Activated naive CD8-positive, alpha-beta T cell treated with anti-CD3 and anti-CD28 coated beads, Interleukin-2, amount 50 U/mL, for 24 hours (primary cell): ENCODE data around the gene DTNA.
A peak's percentile ranks its signal among the peaks of the same experiment; 100 is the strongest.

Experiments
- ATAC-seq: fragments of 150-1000 bp; cut with Tn5 transposase; one replicate; pipeline ENCODE4 v1.10.0; 2021
- DNase-seq: peaks from one replicate; pipeline ENCODE4 v3.0.0; 2021
- H3K27ac Mint-ChIP-seq: one replicate; pipeline ENCODE4 v1.8.0; 2021; ENCODE audit warnings: mild to moderate bottlenecking, mixed read lengths
- H3K27me3 Mint-ChIP-seq: one replicate; pipeline ENCODE4 v1.8.0; 2021; ENCODE audit warnings: mixed read lengths
- H3K36me3 Mint-ChIP-seq: one replicate; pipeline ENCODE4 v1.8.0; 2021; ENCODE audit warnings: low read depth, mixed read lengths
- H3K4me1 Mint-ChIP-seq: one replicate; pipeline ENCODE4 v1.8.0; 2021; ENCODE audit warnings: mixed read lengths
- H3K4me3 Mint-ChIP-seq: one replicate; pipeline ENCODE4 v1.8.0; 2021; ENCODE audit warnings: mild to moderate bottlenecking, moderate library complexity, mixed read lengths
- H3K9me3 Mint-ChIP-seq: one replicate; pipeline ENCODE4 v1.8.0; 2021; ENCODE audit warnings: mixed read lengths

Gene DTNA

GRCh38 chr18:34857320-34857719, 147.2 kb downstream of the DTNA start:
- no peaks in the 10 kb centered on the region for H3K36me3 Mint-ChIP-seq
- no peak overlapping the region for H3K4me3 Mint-ChIP-seq
- no peak overlapping the region for H3K27ac Mint-ChIP-seq
- DNase-seq = no peak
- peaks cover 23% of the 10 kb centered on the region for H3K4me1 Mint-ChIP-seq
- no peaks in the 10 kb centered on the region for H3K9me3 Mint-ChIP-seq
- peaks cover 7% of the 10 kb centered on the region for H3K27me3 Mint-ChIP-seq
- no peak for ATAC-seq

GRCh38 chr18:34858188-34858587, 148.1 kb downstream of the DTNA start:
- Mint-ChIP-seq H3K4me1 (peaks cover 31% of the 10 kb centered on the region), H3K27ac (no peak overlapping the region), H3K4me3 (no peak overlapping the region), H3K9me3 (no peaks in the 10 kb centered on the region), H3K27me3 (peaks cover 3% of the 10 kb centered on the region), H3K36me3 (no peaks in the 10 kb centered on the region)
- DNase-seq (no peak), ATAC-seq (no peak)

- DNase-seq (no peak), ATAC-seq (no peak)
- Mint-ChIP-seq H3K4me1 (peaks cover 39% of the 10 kb centered on the region), H3K27ac (no peak overlapping the region), H3K36me3 (no peaks in the 10 kb centered on the region), H3K9me3 (no peaks in the 10 kb centered on the region), H3K4me3 (no peak overlapping the region), H3K27me3 (no peaks in the 10 kb centered on the region)
Observed at GRCh38 chr18:34859496-34859895, 149.4 kb downstream of the DTNA start.

- no peaks in the 10 kb centered on the region for H3K27me3 Mint-ChIP-seq
Observed at GRCh38 chr18:34862561-34862960, 152.5 kb downstream of the DTNA start.

GRCh38 chr18:34863702-34864101, 153.6 kb downstream of the DTNA start:
- no peaks in the 10 kb centered on the region for H3K9me3 Mint-ChIP-seq
- no peak overlapping the region for H3K4me3 Mint-ChIP-seq
- DNase-seq (no peak), ATAC-seq (no peak)
- peaks cover 68% of the 10 kb centered on the region for H3K4me1 Mint-ChIP-seq
- peaks cover 2% of the 10 kb centered on the region for H3K27me3 Mint-ChIP-seq
- H3K36me3 Mint-ChIP-seq = no peaks in the 10 kb centered on the region
- no peak overlapping the region for H3K27ac Mint-ChIP-seq

More at GRCh38 chr18:34862561-34862960, 152.5 kb downstream of the DTNA start:
- peaks cover 66% of the 10 kb centered on the region for H3K4me1 Mint-ChIP-seq
- no peak overlapping the region for H3K27ac Mint-ChIP-seq
- H3K36me3 Mint-ChIP-seq = no peaks in the 10 kb centered on the region
- ATAC-seq (no peak), DNase-seq (no peak)
- H3K4me3 Mint-ChIP-seq = no peak overlapping the region
- H3K9me3 Mint-ChIP-seq = no peaks in the 10 kb centered on the region

GRCh38 chr18:34864836-34865497, 154.9 kb downstream of the DTNA start:
- Mint-ChIP-seq H3K27ac (no peak overlapping the region), H3K9me3 (no peaks in the 10 kb centered on the region), H3K27me3 (peaks cover 2% of the 10 kb centered on the region), H3K4me3 (no peak overlapping the region), H3K4me1 (peaks cover 61% of the 10 kb centered on the region), H3K36me3 (no peaks in the 10 kb centered on the region)
- ATAC-seq (no peak), DNase-seq (no peak)

- Mint-ChIP-seq H3K4me3 (peak overlapping the region; percentile 51), H3K27me3 (peaks cover 2% of the 10 kb centered on the region)
- ATAC-seq = peak; percentile 93
Observed at GRCh38 chr18:34866310-34866709, 156.2 kb downstream of the DTNA start.

GRCh38 chr18:34866739-34867138, 156.6 kb downstream of the DTNA start:
- Mint-ChIP-seq H3K27me3 (peaks cover 2% of the 10 kb centered on the region), H3K4me1 (peaks cover 55% of the 10 kb centered on the region), H3K36me3 (no peaks in the 10 kb centered on the region), H3K9me3 (no peaks in the 10 kb centered on the region), H3K4me3 (peak overlapping the region; percentile 51), H3K27ac (peak overlapping the region; percentile 81)
- no peak for DNase-seq
- ATAC-seq = no peak

More at GRCh38 chr18:34866310-34866709, 156.2 kb downstream of the DTNA start:
- Mint-ChIP-seq H3K4me1 (peaks cover 55% of the 10 kb centered on the region), H3K9me3 (no peaks in the 10 kb centered on the region), H3K27ac (peak overlapping the region; percentile 81), H3K36me3 (no peaks in the 10 kb centered on the region)
- DNase-seq = no peak

GRCh38 chr18:34867520-34867919, 157.4 kb downstream of the DTNA start:
- Mint-ChIP-seq H3K9me3 (no peaks in the 10 kb centered on the region), H3K4me3 (no peak overlapping the region), H3K27ac (peak overlapping the region; percentile 81), H3K4me1 (peaks cover 52% of the 10 kb centered on the region), H3K27me3 (peaks cover 2% of the 10 kb centered on the region), H3K36me3 (no peaks in the 10 kb centered on the region)
- DNase-seq (peak; percentile 16), ATAC-seq (no peak)

- peaks cover 4% of the 10 kb centered on the region for H3K27me3 Mint-ChIP-seq
- no peak for DNase-seq
- no peaks in the 10 kb centered on the region for H3K36me3 Mint-ChIP-seq
- H3K4me3 Mint-ChIP-seq = no peak overlapping the region
- no peak overlapping the region for H3K27ac Mint-ChIP-seq
- H3K4me1 Mint-ChIP-seq = peaks cover 26% of the 10 kb centered on the region
- no peaks in the 10 kb centered on the region for H3K9me3 Mint-ChIP-seq
- ATAC-seq = no peak
Observed at GRCh38 chr18:34870555-34871310, 160.6 kb downstream of the DTNA start.

- Mint-ChIP-seq H3K4me3 (no peak overlapping the region), H3K36me3 (no peaks in the 10 kb centered on the region), H3K27ac (no peak overlapping the region), H3K9me3 (no peaks in the 10 kb centered on the region), H3K4me1 (peaks cover 19% of the 10 kb centered on the region), H3K27me3 (peaks cover 4% of the 10 kb centered on the region)
- ATAC-seq = no peak
- DNase-seq = no peak
Observed at GRCh38 chr18:34871435-34871834, 161.3 kb downstream of the DTNA start.

- no peak overlapping the region for H3K27ac Mint-ChIP-seq
- no peak overlapping the region for H3K4me3 Mint-ChIP-seq
- H3K9me3 Mint-ChIP-seq = no peaks in the 10 kb centered on the region
- DNase-seq (no peak), ATAC-seq (no peak)
- peaks cover 4% of the 10 kb centered on the region for H3K27me3 Mint-ChIP-seq
- H3K36me3 Mint-ChIP-seq = no peaks in the 10 kb centered on the region
- H3K4me1 Mint-ChIP-seq = peaks cover 14% of the 10 kb centered on the region
Observed at GRCh38 chr18:34872066-34872465, 162.0 kb downstream of the DTNA start.

- Mint-ChIP-seq H3K27ac (no peak overlapping the region), H3K36me3 (no peaks in the 10 kb centered on the region), H3K4me3 (no peak overlapping the region), H3K9me3 (no peaks in the 10 kb centered on the region), H3K4me1 (peaks cover 9% of the 10 kb centered on the region), H3K27me3 (peaks cover 6% of the 10 kb centered on the region)
- DNase-seq (no peak), ATAC-seq (no peak)
Observed at GRCh38 chr18:34873986-34874580, 164.0 kb downstream of the DTNA start.

GRCh38 chr18:34875150-34875549, 165.1 kb downstream of the DTNA start:
- DNase-seq (no peak), ATAC-seq (no peak)
- peaks cover 9% of the 10 kb centered on the region for H3K4me1 Mint-ChIP-seq
- H3K36me3 Mint-ChIP-seq = no peaks in the 10 kb centered on the region
- no peak overlapping the region for H3K4me3 Mint-ChIP-seq
- H3K27me3 Mint-ChIP-seq = peaks cover 6% of the 10 kb centered on the region
- H3K27ac Mint-ChIP-seq = no peak overlapping the region
- no peaks in the 10 kb centered on the region for H3K9me3 Mint-ChIP-seq

GRCh38 chr18:34880403-34880802, 170.3 kb downstream of the DTNA start:
- no peak overlapping the region for H3K27ac Mint-ChIP-seq
- no peak overlapping the region for H3K4me3 Mint-ChIP-seq
- no peak for ATAC-seq
- DNase-seq = no peak
- no peaks in the 10 kb centered on the region for H3K9me3 Mint-ChIP-seq
- no peaks in the 10 kb centered on the region for H3K4me1 Mint-ChIP-seq
- peaks cover 6% of the 10 kb centered on the region for H3K27me3 Mint-ChIP-seq
- no peaks in the 10 kb centered on the region for H3K36me3 Mint-ChIP-seq
